HG03558 (cell line): Measurements from ENCODE around the gene KRTAP20-3.

Experiments used
- ATAC-seq: cut with Tn5 transposase; IDR thresholded peaks from one replicate; pipeline ENCODE4 v1.9.1; 2021; ENCODE audit warnings: moderate number of reproducible peaks; ENCODE audit not compliant: unreplicated experiment; ENCODE audit errors: extremely low read depth

The KRTAP20-3 gene

DNA sequence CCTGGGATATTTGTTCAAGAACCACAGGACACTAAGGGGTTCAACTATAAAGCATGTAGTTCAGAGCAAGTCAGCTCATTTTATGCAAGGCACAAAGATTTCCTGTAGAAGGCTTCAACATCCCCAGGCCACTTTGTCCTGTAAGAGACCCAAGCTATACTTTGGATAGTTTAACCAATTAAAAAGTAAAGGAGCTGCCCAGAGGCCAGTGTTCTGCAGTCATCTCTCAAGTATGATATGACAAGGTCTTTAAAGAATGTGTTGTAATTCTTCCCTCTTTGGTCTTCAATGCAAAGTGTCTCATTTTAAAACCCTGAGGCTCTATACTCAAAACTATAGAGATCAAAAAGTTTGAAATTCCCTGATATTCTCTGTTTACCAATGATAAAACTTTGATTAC, 34.1 kb downstream of the KRTAP20-3 start:
- no peak for ATAC-seq

DNA sequence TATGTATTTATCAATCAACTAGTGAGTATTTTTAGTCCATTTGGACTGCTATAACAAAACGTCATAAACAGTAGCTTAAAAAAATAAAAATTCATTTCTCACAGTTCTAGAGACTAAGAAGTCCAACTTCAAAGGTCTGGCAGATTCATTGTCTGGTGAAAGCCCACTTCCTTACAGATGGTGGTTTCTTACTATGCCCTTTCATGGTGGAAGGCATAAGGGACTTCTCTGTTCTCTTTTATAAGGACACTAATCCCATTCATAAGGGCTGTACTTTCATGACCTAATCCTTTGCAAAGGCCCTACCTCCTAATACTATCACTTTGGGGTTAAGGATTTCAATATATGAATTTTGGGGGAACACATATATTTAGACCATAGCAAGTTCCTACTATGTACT, 37.9 kb downstream of the KRTAP20-3 start:
- no peak for ATAC-seq

DNA sequence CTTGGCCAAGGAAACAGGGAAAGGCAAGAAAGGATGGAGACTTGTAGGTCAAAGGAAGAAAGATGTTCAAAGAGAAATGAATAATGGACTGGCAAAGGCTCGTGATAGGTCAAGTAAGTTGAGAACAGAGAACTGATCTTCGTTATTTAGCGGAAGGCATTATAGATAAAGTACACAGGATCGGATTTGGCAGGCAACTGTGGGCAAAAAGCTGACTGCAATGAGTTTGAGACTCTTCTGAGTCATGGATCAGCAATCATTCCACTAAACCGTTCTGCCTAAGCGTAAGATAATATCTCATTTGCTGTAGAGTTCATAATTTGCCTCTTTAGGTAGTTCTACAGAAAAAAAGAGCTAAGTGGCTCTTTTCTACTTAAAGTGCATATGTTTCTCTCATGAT, 41.8 kb downstream of the KRTAP20-3 start:
- no peak for ATAC-seq

DNA sequence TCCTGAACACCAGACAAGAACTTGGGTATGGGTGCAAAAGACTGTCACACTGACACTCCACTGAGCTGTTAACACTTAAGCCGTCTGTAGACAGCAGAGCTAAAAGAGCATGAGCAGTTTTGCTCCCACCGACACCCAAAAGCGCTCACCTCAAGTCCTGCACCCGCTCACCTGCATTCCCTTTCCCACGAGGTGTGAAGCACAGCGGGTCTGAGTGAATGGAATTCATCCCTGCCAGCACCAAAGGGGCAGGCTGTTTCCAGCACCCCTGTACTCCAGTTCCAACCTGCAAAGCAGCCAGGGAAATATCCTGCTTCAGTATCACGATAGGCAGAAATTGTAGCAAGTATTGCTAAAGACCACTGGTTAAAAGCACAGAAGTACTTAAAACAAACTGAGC, 47.2 kb downstream of the KRTAP20-3 start:
- ATAC-seq = no peak
